ENCODE data around the gene AADAC. TPM values are rescaled to one million over a fixed set of nuclear protein-coding genes. Genes with fewer than 3 reads are reported as not detected.

The AADAC gene
- total RNA-seq, 1 donor from 2014 or later, result not detected

DNA sequence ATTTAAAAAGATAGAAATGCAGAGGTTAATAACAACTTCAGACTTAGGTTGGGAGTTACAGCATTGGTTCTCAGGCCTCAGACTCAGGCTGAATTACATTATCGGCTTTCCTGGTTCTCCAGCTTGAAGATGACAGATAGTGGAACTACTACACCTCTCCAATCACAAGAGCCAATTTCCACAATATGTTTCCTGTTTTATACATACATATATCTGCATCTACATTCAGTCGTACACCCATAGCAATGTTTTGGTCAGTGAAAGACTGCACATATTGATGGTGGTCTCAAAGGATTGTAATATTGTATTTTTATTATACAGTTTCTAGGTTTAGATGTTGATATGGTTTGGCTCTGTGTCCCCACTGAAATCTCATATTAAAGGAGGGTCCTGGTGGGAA is 44.7 kb upstream of the AADAC start:
- H3K4me3 Mint-ChIP-seq (ENCODE audit: unreplicated experiment), result no peak overlapping the region
- DNase-seq (ENCODE audit: low spot score), result no peak
- H3K9me3 Mint-ChIP-seq (ENCODE audit: low read depth), result peaks cover 3% of the 10 kb centered on the region
- no peaks in the 10 kb centered on the region for H3K27me3 Mint-ChIP-seq (ENCODE audit: low read depth)
- H3K27ac Mint-ChIP-seq (ENCODE audit: unreplicated experiment), result no peak overlapping the region
- H3K36me3 Mint-ChIP-seq (ENCODE audit: low read depth), result no peaks in the 10 kb centered on the region
- TF ChIP-seq, protein P1, sequence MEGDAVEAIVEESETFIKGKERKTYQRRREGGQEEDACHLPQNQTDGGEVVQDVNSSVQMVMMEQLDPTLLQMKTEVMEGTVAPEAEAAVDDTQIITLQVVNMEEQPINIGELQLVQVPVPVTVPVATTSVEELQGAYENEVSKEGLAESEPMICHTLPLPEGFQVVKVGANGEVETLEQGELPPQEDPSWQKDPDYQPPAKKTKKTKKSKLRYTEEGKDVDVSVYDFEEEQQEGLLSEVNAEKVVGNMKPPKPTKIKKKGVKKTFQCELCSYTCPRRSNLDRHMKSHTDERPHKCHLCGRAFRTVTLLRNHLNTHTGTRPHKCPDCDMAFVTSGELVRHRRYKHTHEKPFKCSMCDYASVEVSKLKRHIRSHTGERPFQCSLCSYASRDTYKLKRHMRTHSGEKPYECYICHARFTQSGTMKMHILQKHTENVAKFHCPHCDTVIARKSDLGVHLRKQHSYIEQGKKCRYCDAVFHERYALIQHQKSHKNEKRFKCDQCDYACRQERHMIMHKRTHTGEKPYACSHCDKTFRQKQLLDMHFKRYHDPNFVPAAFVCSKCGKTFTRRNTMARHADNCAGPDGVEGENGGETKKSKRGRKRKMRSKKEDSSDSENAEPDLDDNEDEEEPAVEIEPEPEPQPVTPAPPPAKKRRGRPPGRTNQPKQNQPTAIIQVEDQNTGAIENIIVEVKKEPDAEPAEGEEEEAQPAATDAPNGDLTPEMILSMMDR (IDR thresholded peaks at IDR 0.05), result no peak
- peaks cover 12% of the 10 kb centered on the region for H3K4me1 Mint-ChIP-seq (ENCODE audit: low read depth)

DNA sequence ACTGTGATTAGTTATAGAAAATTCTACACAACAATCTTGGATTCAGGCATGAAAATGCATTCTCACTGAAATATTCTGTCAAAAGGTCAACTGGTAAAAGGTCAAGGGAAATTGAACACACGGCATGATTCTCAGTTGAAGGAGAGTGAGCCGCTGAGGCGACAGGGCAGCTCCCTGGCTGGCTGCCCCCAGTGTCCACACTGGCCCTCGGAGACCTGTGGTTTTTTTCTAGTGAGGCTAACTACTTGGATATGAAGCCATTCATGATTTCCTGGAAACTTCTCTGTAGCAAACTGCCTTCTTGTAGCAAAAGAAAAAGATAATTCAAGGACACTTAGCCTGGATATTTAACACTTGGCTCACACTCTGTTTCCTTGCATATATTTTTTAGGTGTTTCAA is 43.0 kb upstream of the AADAC start:
- H3K27me3 Mint-ChIP-seq (ENCODE audit: low read depth), result no peaks in the 10 kb centered on the region
- no peaks in the 10 kb centered on the region for H3K36me3 Mint-ChIP-seq (ENCODE audit: low read depth)
- peaks cover 12% of the 10 kb centered on the region for H3K4me1 Mint-ChIP-seq (ENCODE audit: low read depth)
- TF ChIP-seq, protein P1 (IDR thresholded peaks at IDR 0.05), result no peak
- DNase-seq (ENCODE audit: low spot score), result no peak
- H3K27ac Mint-ChIP-seq (ENCODE audit: unreplicated experiment), result no peak overlapping the region
- H3K9me3 Mint-ChIP-seq (ENCODE audit: low read depth), result no peaks in the 10 kb centered on the region
- no peak overlapping the region for H3K4me3 Mint-ChIP-seq (ENCODE audit: unreplicated experiment)

DNA sequence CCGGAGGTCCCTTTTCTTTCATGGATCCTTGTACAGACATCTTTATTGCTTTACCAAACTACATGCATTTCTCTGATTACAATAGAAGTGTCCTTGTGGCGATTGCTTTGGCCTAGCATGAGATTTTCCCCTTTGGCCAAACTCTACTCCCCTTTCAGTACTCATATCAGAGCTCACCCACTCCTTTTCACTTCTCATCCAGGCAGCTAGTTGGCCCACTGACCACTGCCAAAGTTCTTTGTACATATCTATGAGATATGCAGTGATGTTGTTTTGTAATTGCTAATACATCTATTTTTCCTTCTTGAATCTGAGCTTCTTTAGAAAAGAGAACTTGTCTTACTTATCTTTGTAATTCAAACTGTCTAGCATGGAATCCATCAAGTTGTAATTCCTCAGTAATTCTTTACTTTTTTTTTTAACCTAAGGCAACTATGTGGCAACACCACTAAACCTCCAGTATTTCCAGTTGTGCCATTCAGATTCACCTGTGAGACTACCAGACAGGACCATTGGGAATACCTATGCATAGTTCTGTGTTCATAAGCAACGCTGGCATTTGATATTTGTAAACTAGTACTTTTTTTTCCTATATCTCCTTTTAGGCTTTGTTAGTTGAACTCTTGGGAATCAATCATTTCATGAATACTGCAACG is 41.0 kb upstream of the AADAC start:
- H3K36me3 Mint-ChIP-seq (ENCODE audit: low read depth), result no peaks in the 10 kb centered on the region
- peaks cover 12% of the 10 kb centered on the region for H3K4me1 Mint-ChIP-seq (ENCODE audit: low read depth)
- no peak overlapping the region for H3K27ac Mint-ChIP-seq (ENCODE audit: unreplicated experiment)
- no peaks in the 10 kb centered on the region for H3K9me3 Mint-ChIP-seq (ENCODE audit: low read depth)
- no peaks in the 10 kb centered on the region for H3K27me3 Mint-ChIP-seq (ENCODE audit: low read depth)
- TF ChIP-seq, protein P1 (IDR thresholded peaks at IDR 0.05), result no peak
- no peak for DNase-seq (ENCODE audit: low spot score)
- H3K4me3 Mint-ChIP-seq (ENCODE audit: unreplicated experiment), result no peak overlapping the region

DNA sequence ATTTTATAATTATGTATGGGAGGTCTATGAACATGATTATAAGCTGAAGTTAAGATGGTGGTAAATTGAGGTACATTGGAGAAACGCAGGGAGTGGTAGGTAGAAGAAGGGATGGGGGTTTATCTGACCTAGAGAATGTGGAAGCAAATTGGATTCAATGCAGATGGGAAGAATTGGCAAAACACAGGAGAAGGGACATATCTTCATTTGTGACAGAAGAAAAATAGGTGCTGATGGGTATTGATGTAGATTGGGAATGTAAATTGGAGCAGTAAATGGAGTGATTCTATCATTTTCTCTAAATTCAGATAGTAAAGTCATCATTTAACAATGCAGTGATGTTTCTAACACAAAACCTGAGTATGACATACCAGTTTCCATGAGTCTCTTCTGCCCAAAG is 39.7 kb upstream of the AADAC start:
- Mint-ChIP-seq H3K4me1 (ENCODE audit: low read depth) (peaks cover 12% of the 10 kb centered on the region), H3K27me3 (ENCODE audit: low read depth) (no peaks in the 10 kb centered on the region), H3K9me3 (ENCODE audit: low read depth) (no peaks in the 10 kb centered on the region), H3K36me3 (ENCODE audit: low read depth) (no peaks in the 10 kb centered on the region), H3K27ac (ENCODE audit: unreplicated experiment) (no peak overlapping the region), H3K4me3 (ENCODE audit: unreplicated experiment) (no peak overlapping the region)
- TF ChIP-seq, protein P1 (IDR thresholded peaks at IDR 0.05), result no peak
- no peak for DNase-seq (ENCODE audit: low spot score)

DNA sequence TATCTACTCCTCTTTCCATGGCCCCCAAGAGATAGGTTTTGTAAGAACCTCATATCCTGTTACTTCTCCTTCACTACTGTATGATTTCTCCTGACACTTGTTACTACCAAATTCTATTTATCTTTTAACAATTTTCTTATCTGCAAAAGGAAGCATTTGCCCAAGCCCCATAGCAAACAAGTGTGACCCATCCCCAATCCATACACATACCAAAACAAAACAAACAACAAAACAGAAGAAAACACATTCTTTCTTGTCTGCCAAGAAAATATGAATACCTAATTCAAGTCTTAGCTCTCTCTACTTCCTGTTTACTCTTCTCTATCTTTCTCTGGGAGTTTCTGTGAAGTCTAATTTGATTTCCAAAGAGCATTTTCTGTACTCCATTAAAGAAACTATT is 39.0 kb upstream of the AADAC start:
- Mint-ChIP-seq H3K27ac (ENCODE audit: unreplicated experiment) (no peak overlapping the region), H3K36me3 (ENCODE audit: low read depth) (no peaks in the 10 kb centered on the region), H3K4me3 (ENCODE audit: unreplicated experiment) (no peak overlapping the region), H3K27me3 (ENCODE audit: low read depth) (no peaks in the 10 kb centered on the region), H3K9me3 (ENCODE audit: low read depth) (no peaks in the 10 kb centered on the region), H3K4me1 (ENCODE audit: low read depth) (peaks cover 12% of the 10 kb centered on the region)
- no peak for DNase-seq (ENCODE audit: low spot score)
- TF ChIP-seq, protein P1 (IDR thresholded peaks at IDR 0.05), result no peak

Data from chondrocyte (in vitro differentiated cells).